Measurements from ENCODE around the gene KISS1. TPM values are rescaled to one million over a fixed set of nuclear protein-coding genes. Genes with fewer than 3 reads are reported as not detected.

KISS1 gene
- total and polyA plus RNA-seq, 7 donors: 0.18 TPM; not detected in 6

DNA sequence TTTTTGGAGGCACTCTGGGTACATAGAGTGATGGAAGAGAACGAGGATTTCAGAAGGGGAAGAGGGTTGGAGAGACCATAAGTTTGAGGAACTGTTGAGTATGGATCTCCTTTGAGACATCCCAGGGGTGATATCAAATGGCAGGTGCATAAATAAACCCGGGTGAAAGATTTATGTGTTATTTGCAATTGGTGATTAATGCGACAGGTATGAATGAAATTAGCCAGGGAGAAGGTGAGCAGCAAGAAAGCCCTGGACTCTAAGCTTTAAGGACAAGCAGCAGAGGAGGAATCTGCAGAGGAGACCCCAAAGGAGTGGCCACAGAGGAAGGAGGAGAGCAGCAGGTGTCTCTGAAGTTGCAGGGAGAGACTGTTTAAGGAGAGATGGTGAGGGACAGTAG lies 21.3 kb downstream of the KISS1 start:
- Histone ChIP-seq H3K27ac (no peak overlapping the region), H3K27me3 (ENCODE audit: insufficient read depth in 3 of 3, low read length in 2 of 3) (peaks cover 0 to 3% (median 2%) of the 10 kb centered on the region in 3 donors), H3K4me3 (no peak overlapping the region), H3K4me1 (no peaks in the 10 kb centered on the region), H3K9me3 (no peaks in the 10 kb centered on the region), H3K36me3 (ENCODE audit: insufficient read depth in 1 of 2, low read depth in 1 of 2) (no peaks in the 10 kb centered on the region)
- no peak for ATAC-seq
- WGBS, 3 donors: 52 to 69% (median 61%) methylated on average over 3 of the region's 3 CpGs
- DNase-seq: no peak
- intact Hi-C loops (cut with DNase I): no loop called here
- TF ChIP-seq, protein P1, sequence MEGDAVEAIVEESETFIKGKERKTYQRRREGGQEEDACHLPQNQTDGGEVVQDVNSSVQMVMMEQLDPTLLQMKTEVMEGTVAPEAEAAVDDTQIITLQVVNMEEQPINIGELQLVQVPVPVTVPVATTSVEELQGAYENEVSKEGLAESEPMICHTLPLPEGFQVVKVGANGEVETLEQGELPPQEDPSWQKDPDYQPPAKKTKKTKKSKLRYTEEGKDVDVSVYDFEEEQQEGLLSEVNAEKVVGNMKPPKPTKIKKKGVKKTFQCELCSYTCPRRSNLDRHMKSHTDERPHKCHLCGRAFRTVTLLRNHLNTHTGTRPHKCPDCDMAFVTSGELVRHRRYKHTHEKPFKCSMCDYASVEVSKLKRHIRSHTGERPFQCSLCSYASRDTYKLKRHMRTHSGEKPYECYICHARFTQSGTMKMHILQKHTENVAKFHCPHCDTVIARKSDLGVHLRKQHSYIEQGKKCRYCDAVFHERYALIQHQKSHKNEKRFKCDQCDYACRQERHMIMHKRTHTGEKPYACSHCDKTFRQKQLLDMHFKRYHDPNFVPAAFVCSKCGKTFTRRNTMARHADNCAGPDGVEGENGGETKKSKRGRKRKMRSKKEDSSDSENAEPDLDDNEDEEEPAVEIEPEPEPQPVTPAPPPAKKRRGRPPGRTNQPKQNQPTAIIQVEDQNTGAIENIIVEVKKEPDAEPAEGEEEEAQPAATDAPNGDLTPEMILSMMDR (IDR thresholded peaks at IDR 0.05): no peak

DNA sequence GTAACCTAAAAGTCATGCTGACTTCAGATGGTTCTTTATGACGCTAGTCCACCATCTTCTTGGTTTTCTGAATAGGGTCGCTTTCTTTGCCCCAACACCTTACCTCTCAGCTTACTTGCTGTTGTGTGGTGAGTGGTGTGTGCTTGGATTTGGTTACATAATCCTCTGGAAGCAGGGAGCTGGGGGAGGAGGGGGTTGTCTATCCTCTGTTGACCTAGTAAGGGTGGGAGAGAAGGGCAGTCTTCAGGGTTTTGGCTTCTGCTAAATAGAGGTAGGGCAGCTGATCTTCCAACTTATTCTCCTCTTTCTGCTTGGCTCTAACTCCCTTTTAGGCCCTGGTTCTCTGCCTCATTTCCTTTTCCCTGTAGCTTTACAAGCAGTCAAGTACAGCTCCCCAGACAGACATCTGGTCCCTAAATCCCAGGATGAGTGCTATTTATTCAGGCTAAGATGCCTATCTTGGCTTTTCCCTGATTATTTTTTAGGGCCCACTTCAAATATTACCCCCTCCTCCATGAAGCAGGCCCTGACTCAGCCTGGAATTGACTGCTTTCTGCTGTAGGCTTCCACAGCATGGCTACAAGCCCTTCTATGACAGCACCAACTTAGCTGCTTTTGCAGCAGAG lies 23.8 kb downstream of the KISS1 start:
- H3K4me1 ChIP-seq: no peaks in the 10 kb centered on the region
- peaks cover 0 to 3% (median 2%) of the 10 kb centered on the region in 3 donors for H3K27me3 ChIP-seq (ENCODE audit: insufficient read depth in 3 of 3, low read length in 2 of 3)
- ATAC-seq: no peak
- intact Hi-C loops (cut with DNase I): no loop called here
- TF ChIP-seq, protein P1 (IDR thresholded peaks at IDR 0.05): no peak
- no peak for DNase-seq
- no peak overlapping the region for H3K4me3 ChIP-seq
- H3K36me3 ChIP-seq (ENCODE audit: insufficient read depth in 1 of 2, low read depth in 1 of 2): no peaks in the 10 kb centered on the region
- 77 to 91% (median 91%) methylated on average over 2 of the region's 2 CpGs for WGBS, 3 donors
- H3K9me3 ChIP-seq: no peaks in the 10 kb centered on the region
- no peak overlapping the region for H3K27ac ChIP-seq

DNA sequence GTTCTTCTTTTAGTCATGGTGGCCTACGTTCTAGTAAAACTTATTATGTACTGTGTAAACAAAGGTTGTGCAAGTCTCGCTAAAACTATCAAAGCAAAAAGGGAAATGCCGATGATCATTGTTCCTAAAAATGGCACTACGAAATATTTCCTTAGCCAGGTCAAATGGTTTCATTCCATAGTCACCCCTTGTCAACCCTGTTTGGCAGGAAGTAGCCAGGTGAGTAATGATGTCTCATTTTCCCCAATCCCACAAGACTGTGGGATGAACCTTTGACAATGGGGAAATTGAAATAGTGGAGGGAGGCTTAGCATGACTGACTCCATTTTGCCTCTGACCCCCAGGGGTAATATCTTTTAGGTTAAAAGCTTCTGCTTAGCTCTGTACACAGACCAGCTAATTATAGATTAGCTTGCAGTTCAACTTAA lies 24.5 kb downstream of the KISS1 start:
- no peak for ATAC-seq
- TF ChIP-seq, protein P1 (IDR thresholded peaks at IDR 0.05): no peak
- Histone ChIP-seq H3K4me1 (no peaks in the 10 kb centered on the region), H3K4me3 (no peak overlapping the region), H3K9me3 (no peaks in the 10 kb centered on the region), H3K36me3 (ENCODE audit: insufficient read depth in 1 of 2, low read depth in 1 of 2) (no peaks in the 10 kb centered on the region), H3K27me3 (ENCODE audit: insufficient read depth in 3 of 3, low read length in 2 of 3) (peaks cover 0 to 3% (median 0%) of the 10 kb centered on the region in 3 donors), H3K27ac (no peak overlapping the region)
- intact Hi-C loops (cut with DNase I): no loop called here
- DNase-seq: no peak
- WGBS, 3 donors: 56 to 71% (median 64%) methylated on average over 4 of the region's 4 CpGs

DNA sequence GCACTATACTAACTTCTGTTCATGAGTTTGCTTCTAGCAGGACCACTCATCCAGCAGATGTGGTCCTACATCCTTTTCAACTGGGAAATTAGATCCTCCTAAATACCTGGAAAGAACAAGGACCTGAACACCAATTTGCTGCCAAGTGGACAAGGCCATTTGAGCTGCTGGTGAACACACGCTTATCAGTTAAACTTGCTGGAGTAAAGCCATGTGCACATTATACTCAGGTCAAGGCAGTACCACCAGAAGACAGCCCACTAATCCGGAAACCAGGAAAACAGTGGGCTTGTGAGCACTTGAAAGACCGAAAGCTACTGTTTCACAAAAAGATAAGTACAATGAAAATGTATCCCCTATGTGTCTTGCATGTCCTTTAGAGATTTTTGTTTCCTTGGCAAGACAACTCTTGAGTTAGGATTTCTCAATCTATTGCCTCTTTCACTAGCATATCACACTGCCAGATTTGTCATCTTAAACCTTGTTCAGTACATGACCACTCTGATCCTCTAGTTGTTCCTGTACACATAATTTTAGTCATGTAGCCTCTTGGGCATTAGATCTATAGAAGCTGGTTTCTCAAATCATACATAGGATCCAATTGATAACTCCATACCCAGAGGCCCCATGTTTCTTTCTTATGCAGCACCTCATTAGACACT lies 25.7 kb downstream of the KISS1 start:
- peaks cover 0 to 3% (median 0%) of the 10 kb centered on the region in 3 donors for H3K27me3 ChIP-seq (ENCODE audit: insufficient read depth in 3 of 3, low read length in 2 of 3)
- no peaks in the 10 kb centered on the region for H3K9me3 ChIP-seq
- TF ChIP-seq, protein P1 (IDR thresholded peaks at IDR 0.05): no peak
- DNase-seq: no peak
- no peak for ATAC-seq
- no peaks in the 10 kb centered on the region for H3K36me3 ChIP-seq (ENCODE audit: insufficient read depth in 1 of 2, low read depth in 1 of 2)
- no peaks in the 10 kb centered on the region for H3K4me1 ChIP-seq
- no peak overlapping the region for H3K27ac ChIP-seq
- H3K4me3 ChIP-seq: no peak overlapping the region
- 82 to 87% (median 87%) methylated on average over 3 of the region's 3 CpGs for WGBS, 3 donors
- intact Hi-C loops (cut with DNase I): no loop called here
